Measurements from ENCODE around the gene UBD.

The UBD gene

DNA sequence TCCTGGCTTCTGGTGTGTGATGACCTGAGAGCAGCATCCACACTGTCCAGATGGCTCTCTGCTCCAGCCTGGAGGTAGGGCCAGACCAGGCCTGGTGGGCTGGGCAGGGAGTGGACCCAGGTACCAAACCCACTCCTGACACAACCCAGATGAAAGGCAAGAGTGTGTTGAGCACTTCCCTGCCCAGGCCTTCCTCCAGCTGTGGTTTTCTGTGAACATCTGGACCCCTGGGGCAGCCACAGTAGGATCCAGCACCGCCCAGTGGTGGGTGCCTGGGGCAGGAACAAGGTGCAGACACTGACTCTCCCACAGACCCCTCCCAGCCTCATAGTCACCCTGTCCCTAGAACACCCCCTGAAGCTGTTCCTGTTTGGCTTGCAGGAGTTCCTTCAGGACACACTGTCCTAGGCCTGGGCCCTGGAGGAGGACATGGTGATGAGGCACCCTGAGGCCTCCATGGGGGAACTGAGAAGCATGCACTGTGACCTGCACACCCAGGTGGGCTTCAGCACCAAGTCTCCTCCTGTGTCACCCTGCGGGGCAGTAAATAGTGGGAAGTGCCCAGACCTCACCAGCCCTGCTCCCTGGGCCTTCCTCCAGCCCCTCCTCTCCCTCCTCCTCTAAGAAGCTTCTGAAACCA is 28.7 kb downstream of the UBD start:
- TF ChIP-seq, protein P1, sequence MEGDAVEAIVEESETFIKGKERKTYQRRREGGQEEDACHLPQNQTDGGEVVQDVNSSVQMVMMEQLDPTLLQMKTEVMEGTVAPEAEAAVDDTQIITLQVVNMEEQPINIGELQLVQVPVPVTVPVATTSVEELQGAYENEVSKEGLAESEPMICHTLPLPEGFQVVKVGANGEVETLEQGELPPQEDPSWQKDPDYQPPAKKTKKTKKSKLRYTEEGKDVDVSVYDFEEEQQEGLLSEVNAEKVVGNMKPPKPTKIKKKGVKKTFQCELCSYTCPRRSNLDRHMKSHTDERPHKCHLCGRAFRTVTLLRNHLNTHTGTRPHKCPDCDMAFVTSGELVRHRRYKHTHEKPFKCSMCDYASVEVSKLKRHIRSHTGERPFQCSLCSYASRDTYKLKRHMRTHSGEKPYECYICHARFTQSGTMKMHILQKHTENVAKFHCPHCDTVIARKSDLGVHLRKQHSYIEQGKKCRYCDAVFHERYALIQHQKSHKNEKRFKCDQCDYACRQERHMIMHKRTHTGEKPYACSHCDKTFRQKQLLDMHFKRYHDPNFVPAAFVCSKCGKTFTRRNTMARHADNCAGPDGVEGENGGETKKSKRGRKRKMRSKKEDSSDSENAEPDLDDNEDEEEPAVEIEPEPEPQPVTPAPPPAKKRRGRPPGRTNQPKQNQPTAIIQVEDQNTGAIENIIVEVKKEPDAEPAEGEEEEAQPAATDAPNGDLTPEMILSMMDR (IDR thresholded peaks at IDR 0.05; ENCODE audit: borderline replicate concordance, control extremely low read depth, extremely low read depth, insufficient read depth, missing control alignments) = no peak
- in situ Hi-C loops (cut with MboI; ENCODE audit: low sequenced_read_pairs, unreplicated experiment) = no loop called here
- no peak for DNase-seq (ENCODE audit: low spot score)

DNA sequence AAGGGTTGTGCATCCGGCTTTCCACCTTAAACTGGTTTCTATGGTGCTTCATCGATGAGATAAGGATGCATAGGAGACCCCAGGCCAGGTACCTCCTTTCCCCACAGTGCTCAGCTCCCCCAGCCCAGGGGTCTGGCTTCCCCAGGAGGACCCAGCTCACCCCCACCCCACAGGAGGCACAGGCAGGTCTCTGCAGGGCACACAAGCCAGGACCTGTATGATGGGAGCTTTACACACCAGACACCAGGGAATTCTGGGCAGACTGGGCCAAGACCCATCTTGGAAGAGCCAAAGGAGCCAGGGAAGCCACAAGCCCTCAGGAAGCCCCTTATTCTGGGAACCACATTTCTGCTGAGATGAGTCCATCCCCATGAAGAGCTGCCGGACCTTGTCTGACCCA is 29.6 kb downstream of the UBD start:
- DNase-seq (ENCODE audit: low spot score) = no peak
- in situ Hi-C loops (cut with MboI; ENCODE audit: low sequenced_read_pairs, unreplicated experiment) = no loop called here
- TF ChIP-seq, protein P1 (IDR thresholded peaks at IDR 0.05; ENCODE audit: borderline replicate concordance, control extremely low read depth, extremely low read depth, insufficient read depth, missing control alignments) = no peak

DNA sequence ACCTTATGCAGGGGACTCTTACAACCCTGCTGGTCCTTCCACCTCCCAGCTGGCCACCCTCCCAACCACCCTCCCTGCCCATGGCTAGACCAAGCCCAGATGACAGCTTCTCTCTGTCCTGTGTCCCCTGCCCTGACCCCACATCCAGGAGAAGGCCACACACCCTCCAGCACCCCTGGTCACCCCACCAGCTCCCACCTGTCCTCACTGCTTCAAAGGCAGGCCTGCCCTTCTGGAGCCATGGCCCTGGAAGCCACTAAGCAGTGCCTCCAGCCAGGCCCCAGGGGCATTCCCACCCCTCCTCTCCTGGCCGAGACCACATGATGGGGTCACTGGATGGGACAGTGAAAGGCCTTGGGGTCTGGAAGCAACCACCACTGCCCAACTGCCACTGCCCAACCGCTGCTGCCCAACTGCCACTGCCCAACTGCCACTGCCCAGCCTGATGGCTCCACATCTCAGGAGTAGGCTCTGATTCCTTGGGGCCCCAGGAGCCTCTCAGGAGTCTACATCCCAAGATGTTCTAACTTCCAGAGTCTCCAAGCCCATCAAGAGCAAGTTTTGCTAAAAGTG is 30.5 kb downstream of the UBD start:
- in situ Hi-C loops (cut with MboI; ENCODE audit: low sequenced_read_pairs, unreplicated experiment) = no loop called here
- TF ChIP-seq, protein P1 (IDR thresholded peaks at IDR 0.05; ENCODE audit: borderline replicate concordance, control extremely low read depth, extremely low read depth, insufficient read depth, missing control alignments) = no peak
- no peak for DNase-seq (ENCODE audit: low spot score)

DNA sequence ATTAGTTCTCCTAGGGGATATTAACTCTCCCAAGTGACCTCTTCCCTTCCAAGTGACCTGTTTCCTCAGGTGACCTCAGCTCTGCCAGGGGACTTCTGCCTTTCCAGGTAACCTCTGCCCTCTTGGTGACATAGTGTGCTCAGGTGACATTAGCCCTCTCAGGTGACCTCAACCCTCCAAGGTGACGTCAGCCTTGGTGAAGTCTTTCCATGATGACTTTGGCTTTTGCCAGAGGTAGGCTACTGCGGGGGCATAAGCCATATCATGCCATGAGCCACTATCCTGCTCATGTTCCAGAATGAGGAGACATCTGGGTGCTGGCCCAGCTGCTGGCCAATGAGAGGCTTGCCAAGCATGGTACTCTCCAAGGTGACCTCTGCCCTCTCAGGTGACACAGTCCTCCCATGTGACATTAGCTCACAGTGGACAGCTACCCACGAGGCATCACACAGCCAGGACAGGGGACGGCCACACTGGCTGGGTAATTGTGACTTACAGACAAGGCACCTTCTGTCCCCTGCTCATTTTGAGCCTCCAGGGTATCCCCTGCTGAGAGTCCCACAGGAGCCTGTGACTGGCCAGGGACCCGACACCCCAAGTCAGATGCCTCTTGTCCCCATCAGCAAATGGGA is 31.1 kb downstream of the UBD start:
- in situ Hi-C loops (cut with MboI; ENCODE audit: low sequenced_read_pairs, unreplicated experiment) = no loop called here
- TF ChIP-seq, protein P1 (IDR thresholded peaks at IDR 0.05; ENCODE audit: borderline replicate concordance, control extremely low read depth, extremely low read depth, insufficient read depth, missing control alignments) = no peak
- DNase-seq (ENCODE audit: low spot score) = no peak

DNA sequence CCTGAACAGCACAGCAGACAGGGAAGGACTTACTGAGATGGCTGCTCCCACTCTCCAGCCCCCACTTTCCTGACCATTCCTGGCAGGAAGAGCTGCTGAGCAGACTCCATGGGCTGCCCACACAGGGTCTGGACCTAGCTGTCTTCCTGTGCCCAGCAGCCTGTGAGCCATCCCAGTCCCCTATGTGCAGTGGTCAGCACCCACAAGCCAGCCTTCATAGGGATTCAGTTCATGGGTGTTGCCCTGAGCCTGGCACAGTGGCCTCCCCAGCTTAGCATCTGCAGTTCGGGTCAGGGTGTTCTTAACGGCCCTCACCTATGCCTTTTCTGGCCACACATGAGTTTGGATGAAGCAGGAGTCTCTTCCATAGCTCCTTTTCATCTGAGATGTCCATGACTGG is 32.0 kb downstream of the UBD start:
- in situ Hi-C loops (cut with MboI; ENCODE audit: low sequenced_read_pairs, unreplicated experiment) = no loop called here
- TF ChIP-seq, protein P1 (IDR thresholded peaks at IDR 0.05; ENCODE audit: borderline replicate concordance, control extremely low read depth, extremely low read depth, insufficient read depth, missing control alignments) = no peak

DNA sequence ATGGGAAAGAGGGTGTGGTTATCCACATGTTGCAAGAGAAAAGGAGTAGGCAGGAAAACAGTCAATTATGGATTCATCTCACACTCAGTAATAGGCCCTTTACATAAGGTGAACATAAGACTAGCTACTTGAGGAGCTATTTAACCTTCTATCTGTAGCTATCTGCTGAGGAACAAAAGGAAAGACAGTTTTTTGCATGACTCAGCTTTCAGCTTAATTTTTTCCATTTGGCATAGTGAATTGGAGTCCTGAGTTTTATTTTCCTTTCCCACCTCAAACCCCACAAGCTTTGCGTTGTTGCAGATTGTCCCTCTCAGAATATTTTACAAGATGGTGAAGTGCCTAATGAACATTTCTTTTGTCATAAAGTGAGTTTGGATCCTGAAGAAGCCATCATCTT is 32.4 kb downstream of the UBD start:
- TF ChIP-seq, protein P1 (IDR thresholded peaks at IDR 0.05; ENCODE audit: borderline replicate concordance, control extremely low read depth, extremely low read depth, insufficient read depth, missing control alignments) = no peak
- DNase-seq (ENCODE audit: low spot score) = no peak
- in situ Hi-C loops (cut with MboI; ENCODE audit: low sequenced_read_pairs, unreplicated experiment) = no loop called here

More for the DNA sequence above, 32.0 kb downstream of the UBD start:
- no peak for DNase-seq (ENCODE audit: low spot score)

All from GM13976 (cell line).